Measurements from ENCODE around the gene TMEM156. TPM values are rescaled to one million over a fixed set of nuclear protein-coding genes. Genes with fewer than 3 reads are reported as not detected.
"Not testable (repeated sequence)": the region's sequence is repeated elsewhere in the genome, so short reads cannot be mapped to it uniquely, and the experiment has no call there.

TMEM156 gene
- total RNA-seq, 1 donor from 2014 or later: under 0.01 TPM

- Histone ChIP-seq H3K27me3 (ENCODE audit: control insufficient read depth in 3 of 3, insufficient read depth in 3 of 3, low read length in 3 of 3) (no peaks in the 10 kb centered on the region), H3K36me3 (ENCODE audit: control insufficient read depth in 3 of 3, insufficient read depth in 3 of 3, low read length in 3 of 3) (no peaks in the 10 kb centered on the region)
Observed at GRCh38 chr4:38964942-38965775, 67.0 kb downstream of the TMEM156 start.

GRCh38 chr4:38959248-38959647 lies 73.0 kb downstream of the TMEM156 start:
- H3K36me3 ChIP-seq (ENCODE audit: control insufficient read depth in 3 of 3, insufficient read depth in 3 of 3, low read length in 3 of 3); H3K9ac ChIP-seq (ENCODE audit: low read depth in 1 of 3, low read length in 3 of 3); H3K4me1 ChIP-seq (ENCODE audit: control insufficient read depth in 3 of 3, insufficient read depth in 3 of 3, low read length in 3 of 3); H3K4me3 ChIP-seq (ENCODE audit: low read length in 3 of 3); H3K27ac ChIP-seq (ENCODE audit: low read depth, low read length); H3K9me3 ChIP-seq (ENCODE audit: control insufficient read depth in 3 of 3, low read length in 3 of 3); H3K27me3 ChIP-seq (ENCODE audit: control insufficient read depth in 3 of 3, insufficient read depth in 3 of 3, low read length in 3 of 3): not testable (repeated sequence)

More at GRCh38 chr4:38964942-38965775, 67.0 kb downstream of the TMEM156 start:
- no peak overlapping the region for H3K27ac ChIP-seq (ENCODE audit: low read depth, low read length)
- H3K9me3 ChIP-seq (ENCODE audit: control insufficient read depth in 3 of 3, low read length in 3 of 3): no peaks in the 10 kb centered on the region
- H3K9ac ChIP-seq (ENCODE audit: low read depth in 1 of 3, low read length in 3 of 3): no peak overlapping the region
- H3K4me1 ChIP-seq (ENCODE audit: control insufficient read depth in 3 of 3, insufficient read depth in 3 of 3, low read length in 3 of 3): no peaks in the 10 kb centered on the region
- H3K4me3 ChIP-seq (ENCODE audit: low read length in 3 of 3): no peak overlapping the region

- Histone ChIP-seq H3K9ac (ENCODE audit: low read depth in 1 of 3, low read length in 3 of 3) (no peak overlapping the region), H3K4me3 (ENCODE audit: low read length in 3 of 3) (no peak overlapping the region), H3K4me1 (ENCODE audit: control insufficient read depth in 3 of 3, insufficient read depth in 3 of 3, low read length in 3 of 3) (no peaks in the 10 kb centered on the region), H3K36me3 (ENCODE audit: control insufficient read depth in 3 of 3, insufficient read depth in 3 of 3, low read length in 3 of 3) (no peaks in the 10 kb centered on the region), H3K27me3 (ENCODE audit: control insufficient read depth in 3 of 3, insufficient read depth in 3 of 3, low read length in 3 of 3) (peaks cover 0 to 2% (median 0%) of the 10 kb centered on the region in 3 donors), H3K27ac (ENCODE audit: low read depth, low read length) (no peak overlapping the region), H3K9me3 (ENCODE audit: control insufficient read depth in 3 of 3, low read length in 3 of 3) (no peaks in the 10 kb centered on the region)
Observed at GRCh38 chr4:38958453-38959190, 73.6 kb downstream of the TMEM156 start.

- Histone ChIP-seq H3K27me3 (ENCODE audit: control insufficient read depth in 3 of 3, insufficient read depth in 3 of 3, low read length in 3 of 3) (peaks cover 0 to 2% (median 0%) of the 10 kb centered on the region in 3 donors), H3K4me1 (ENCODE audit: control insufficient read depth in 3 of 3, insufficient read depth in 3 of 3, low read length in 3 of 3) (no peaks in the 10 kb centered on the region), H3K36me3 (ENCODE audit: control insufficient read depth in 3 of 3, insufficient read depth in 3 of 3, low read length in 3 of 3) (no peaks in the 10 kb centered on the region), H3K9ac (ENCODE audit: low read depth in 1 of 3, low read length in 3 of 3) (no peak overlapping the region), H3K4me3 (ENCODE audit: low read length in 3 of 3) (no peak overlapping the region), H3K9me3 (ENCODE audit: control insufficient read depth in 3 of 3, low read length in 3 of 3) (no peaks in the 10 kb centered on the region), H3K27ac (ENCODE audit: low read depth, low read length) (no peak overlapping the region)
Observed at GRCh38 chr4:38957893-38958292, 74.3 kb downstream of the TMEM156 start.

- peaks cover 0 to 2% (median 0%) of the 10 kb centered on the region in 3 donors for H3K27me3 ChIP-seq (ENCODE audit: control insufficient read depth in 3 of 3, insufficient read depth in 3 of 3, low read length in 3 of 3)
- no peaks in the 10 kb centered on the region for H3K4me1 ChIP-seq (ENCODE audit: control insufficient read depth in 3 of 3, insufficient read depth in 3 of 3, low read length in 3 of 3)
- no peak overlapping the region for H3K4me3 ChIP-seq (ENCODE audit: low read length in 3 of 3)
- H3K36me3 ChIP-seq (ENCODE audit: control insufficient read depth in 3 of 3, insufficient read depth in 3 of 3, low read length in 3 of 3): no peaks in the 10 kb centered on the region
- H3K27ac ChIP-seq (ENCODE audit: low read depth, low read length): no peak overlapping the region
- H3K9me3 ChIP-seq (ENCODE audit: control insufficient read depth in 3 of 3, low read length in 3 of 3): no peaks in the 10 kb centered on the region
- peak overlapping the region in 1 of 3 donors; percentile 20 for H3K9ac ChIP-seq (ENCODE audit: low read depth in 1 of 3, low read length in 3 of 3)
Observed at GRCh38 chr4:38957261-38957815, 74.9 kb downstream of the TMEM156 start.

- Histone ChIP-seq H3K4me1 (ENCODE audit: control insufficient read depth in 3 of 3, insufficient read depth in 3 of 3, low read length in 3 of 3) (no peaks in the 10 kb centered on the region), H3K4me3 (ENCODE audit: low read length in 3 of 3) (no peak overlapping the region), H3K9ac (ENCODE audit: low read depth in 1 of 3, low read length in 3 of 3) (no peak overlapping the region), H3K27me3 (ENCODE audit: control insufficient read depth in 3 of 3, insufficient read depth in 3 of 3, low read length in 3 of 3) (peaks cover 0 to 2% (median 0%) of the 10 kb centered on the region in 3 donors), H3K27ac (ENCODE audit: low read depth, low read length) (no peak overlapping the region), H3K9me3 (ENCODE audit: control insufficient read depth in 3 of 3, low read length in 3 of 3) (no peaks in the 10 kb centered on the region), H3K36me3 (ENCODE audit: control insufficient read depth in 3 of 3, insufficient read depth in 3 of 3, low read length in 3 of 3) (no peaks in the 10 kb centered on the region)
Observed at GRCh38 chr4:38955957-38956356, 76.3 kb downstream of the TMEM156 start.

- Histone ChIP-seq H3K27me3 (ENCODE audit: control insufficient read depth in 3 of 3, insufficient read depth in 3 of 3, low read length in 3 of 3) (peaks cover 0 to 2% (median 0%) of the 10 kb centered on the region in 3 donors), H3K9me3 (ENCODE audit: control insufficient read depth in 3 of 3, low read length in 3 of 3) (no peaks in the 10 kb centered on the region), H3K36me3 (ENCODE audit: control insufficient read depth in 3 of 3, insufficient read depth in 3 of 3, low read length in 3 of 3) (no peaks in the 10 kb centered on the region), H3K27ac (ENCODE audit: low read depth, low read length) (no peak overlapping the region), H3K9ac (ENCODE audit: low read depth in 1 of 3, low read length in 3 of 3) (no peak overlapping the region), H3K4me1 (ENCODE audit: control insufficient read depth in 3 of 3, insufficient read depth in 3 of 3, low read length in 3 of 3) (no peaks in the 10 kb centered on the region), H3K4me3 (ENCODE audit: low read length in 3 of 3) (no peak overlapping the region)
Observed at GRCh38 chr4:38954727-38955126, 77.5 kb downstream of the TMEM156 start.

GRCh38 chr4:38952017-38952416 lies 80.2 kb downstream of the TMEM156 start:
- no peaks in the 10 kb centered on the region for H3K36me3 ChIP-seq (ENCODE audit: control insufficient read depth in 3 of 3, insufficient read depth in 3 of 3, low read length in 3 of 3)
- H3K27me3 ChIP-seq (ENCODE audit: control insufficient read depth in 3 of 3, insufficient read depth in 3 of 3, low read length in 3 of 3): no peaks in the 10 kb centered on the region
- peaks cover 0 to 4% (median 0%) of the 10 kb centered on the region in 3 donors for H3K4me1 ChIP-seq (ENCODE audit: control insufficient read depth in 3 of 3, insufficient read depth in 3 of 3, low read length in 3 of 3)
- H3K9ac ChIP-seq (ENCODE audit: low read depth in 1 of 3, low read length in 3 of 3): no peak overlapping the region
- no peak overlapping the region for H3K27ac ChIP-seq (ENCODE audit: low read depth, low read length)
- H3K4me3 ChIP-seq (ENCODE audit: low read length in 3 of 3): no peak overlapping the region
- H3K9me3 ChIP-seq (ENCODE audit: control insufficient read depth in 3 of 3, low read length in 3 of 3): no peaks in the 10 kb centered on the region

- Histone ChIP-seq H3K27ac (ENCODE audit: low read depth, low read length) (no peak overlapping the region), H3K4me1 (ENCODE audit: control insufficient read depth in 3 of 3, insufficient read depth in 3 of 3, low read length in 3 of 3) (peaks cover 0 to 4% (median 0%) of the 10 kb centered on the region in 3 donors), H3K4me3 (ENCODE audit: low read length in 3 of 3) (no peak overlapping the region), H3K9me3 (ENCODE audit: control insufficient read depth in 3 of 3, low read length in 3 of 3) (no peaks in the 10 kb centered on the region), H3K27me3 (ENCODE audit: control insufficient read depth in 3 of 3, insufficient read depth in 3 of 3, low read length in 3 of 3) (no peaks in the 10 kb centered on the region), H3K9ac (ENCODE audit: low read depth in 1 of 3, low read length in 3 of 3) (no peak overlapping the region), H3K36me3 (ENCODE audit: control insufficient read depth in 3 of 3, insufficient read depth in 3 of 3, low read length in 3 of 3) (no peaks in the 10 kb centered on the region)
Observed at GRCh38 chr4:38951598-38951997, 80.6 kb downstream of the TMEM156 start.

GRCh38 chr4:38950734-38951133 lies 81.5 kb downstream of the TMEM156 start:
- H3K9ac ChIP-seq (ENCODE audit: low read depth in 1 of 3, low read length in 3 of 3): no peak overlapping the region
- no peak overlapping the region for H3K4me3 ChIP-seq (ENCODE audit: low read length in 3 of 3)
- H3K4me1 ChIP-seq (ENCODE audit: control insufficient read depth in 3 of 3, insufficient read depth in 3 of 3, low read length in 3 of 3): peaks cover 0 to 4% (median 0%) of the 10 kb centered on the region in 3 donors
- H3K36me3 ChIP-seq (ENCODE audit: control insufficient read depth in 3 of 3, insufficient read depth in 3 of 3, low read length in 3 of 3): no peaks in the 10 kb centered on the region
- H3K9me3 ChIP-seq (ENCODE audit: control insufficient read depth in 3 of 3, low read length in 3 of 3): no peaks in the 10 kb centered on the region
- no peak overlapping the region for H3K27ac ChIP-seq (ENCODE audit: low read depth, low read length)
- no peaks in the 10 kb centered on the region for H3K27me3 ChIP-seq (ENCODE audit: control insufficient read depth in 3 of 3, insufficient read depth in 3 of 3, low read length in 3 of 3)

Measured in skeletal muscle tissue (tissue), 4 donors.